Activated CD8-positive, alpha-beta T cell treated with anti-CD3 and anti-CD28 coated beads, Interleukin-2, amount 10 ng/mL, durations not matched to agents 7 days and 5 days (primary cell): ENCODE measurements around the gene SLC13A5. TPM values are rescaled to one million over a fixed set of nuclear protein-coding genes. Genes with fewer than 3 reads are reported as not detected.

ENCODE experiments used
- ATAC-seq: fragments of 150-1000 bp; cut with Tn5 transposase; one replicate; pipeline ENCODE4 v1.10.0; 2021; ENCODE audit warnings: moderate library complexity
- CTCF ChIA-PET: fragments of 350-600 bp; sonication (Branson Sonifier 250); formaldehyde crosslinking; loops from one replicate; lab custom pipeline; 2021; ENCODE audit warnings: antibody characterized with exemption; lab: Charles Lee
- POLR2A ChIA-PET: fragments of 350-600 bp; sonication (Branson Sonifier 250); formaldehyde crosslinking; loops from one replicate; lab custom pipeline; 2021; ENCODE audit warnings: antibody characterized with exemption; lab: Charles Lee
- DNase-seq: peaks from one replicate; pipeline ENCODE4 v3.0.0-alpha.2; 2020
- H3K27ac Mint-ChIP-seq: one replicate; pipeline ENCODE4 v1.8.0; 2021; ENCODE audit warnings: mild to moderate bottlenecking, mixed read lengths
- H3K27me3 Mint-ChIP-seq: one replicate; pipeline ENCODE4 v1.8.0; 2021; ENCODE audit warnings: low read depth, mixed read lengths
- H3K36me3 Mint-ChIP-seq: one replicate; pipeline ENCODE4 v1.8.0; 2021; ENCODE audit warnings: low read depth, mixed read lengths
- H3K4me1 Mint-ChIP-seq: one replicate; pipeline ENCODE4 v1.8.0; 2021; ENCODE audit warnings: low read depth, mixed read lengths
- H3K4me3 Mint-ChIP-seq: one replicate; pipeline ENCODE4 v1.8.0; 2021; ENCODE audit warnings: mild to moderate bottlenecking, mixed read lengths
- H3K9me3 Mint-ChIP-seq: one replicate; pipeline ENCODE4 v1.8.0; 2022; ENCODE audit warnings: mixed read lengths; ENCODE audit not compliant: insufficient read depth
- total RNA-seq, 2 experiments: library from RNA; stranded (reverse); gene quantifications; one replicate each; pipeline ENCODE4 v1.2.3, GENCODE V29; 2021

The SLC13A5 gene
- total RNA-seq, 2 experiments from 2014 or later: not detected

DNA sequence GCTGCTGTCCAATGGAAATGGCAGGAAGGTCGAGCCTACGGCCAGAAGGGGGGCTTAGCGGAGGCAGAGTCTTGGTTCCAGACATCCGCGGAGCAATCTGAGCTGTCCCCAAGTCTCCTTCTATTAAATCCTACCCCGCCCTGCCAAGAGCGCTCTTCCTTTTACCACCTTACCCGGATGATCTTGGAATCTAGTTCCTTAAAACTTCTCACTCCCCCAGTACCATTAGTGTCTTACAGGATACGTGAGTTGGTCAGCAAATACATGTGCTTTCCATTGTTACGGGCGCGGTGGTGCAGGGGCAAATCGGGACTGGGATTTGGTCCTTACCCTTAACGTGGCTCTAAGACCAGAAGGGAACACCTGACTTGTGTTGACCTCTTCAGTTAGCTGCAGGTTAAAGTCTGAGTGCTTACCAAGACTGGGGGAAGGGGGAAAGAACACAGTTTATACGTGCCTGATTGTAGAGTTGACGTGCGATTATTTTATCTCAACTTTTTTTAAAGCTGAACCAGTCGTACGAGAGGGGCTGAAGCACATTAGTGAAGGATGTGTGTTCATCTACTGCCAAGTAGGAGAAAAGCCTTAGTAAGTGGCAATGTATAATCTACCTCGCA, 71.8 kb downstream of the SLC13A5 start:
- Mint-ChIP-seq H3K27me3 (no peaks in the 10 kb centered on the region), H3K36me3 (peaks cover 42% of the 10 kb centered on the region), H3K4me1 (peaks cover 61% of the 10 kb centered on the region), H3K9me3 (no peaks in the 10 kb centered on the region), H3K4me3 (peak overlapping the region; percentile 94), H3K27ac (peak overlapping the region; percentile 98)
- POLR2A ChIA-PET: interaction anchor here (0.6 to 4.9 kb wide), 5 partner anchors 9 to 1915 kb away, joined by 3 to 36 read pairs (median 3); partner anchors contain the start of genes C17orf100 and MED31
- CTCF ChIA-PET: interaction anchor here (0.9 to 1.7 kb wide), 7 partner anchors 9 to 362 kb away, joined by 3 to 7 read pairs (median 3); partner anchors contain the start of genes C17orf100 and MED31
- no peak for ATAC-seq
- no peak for DNase-seq

DNA sequence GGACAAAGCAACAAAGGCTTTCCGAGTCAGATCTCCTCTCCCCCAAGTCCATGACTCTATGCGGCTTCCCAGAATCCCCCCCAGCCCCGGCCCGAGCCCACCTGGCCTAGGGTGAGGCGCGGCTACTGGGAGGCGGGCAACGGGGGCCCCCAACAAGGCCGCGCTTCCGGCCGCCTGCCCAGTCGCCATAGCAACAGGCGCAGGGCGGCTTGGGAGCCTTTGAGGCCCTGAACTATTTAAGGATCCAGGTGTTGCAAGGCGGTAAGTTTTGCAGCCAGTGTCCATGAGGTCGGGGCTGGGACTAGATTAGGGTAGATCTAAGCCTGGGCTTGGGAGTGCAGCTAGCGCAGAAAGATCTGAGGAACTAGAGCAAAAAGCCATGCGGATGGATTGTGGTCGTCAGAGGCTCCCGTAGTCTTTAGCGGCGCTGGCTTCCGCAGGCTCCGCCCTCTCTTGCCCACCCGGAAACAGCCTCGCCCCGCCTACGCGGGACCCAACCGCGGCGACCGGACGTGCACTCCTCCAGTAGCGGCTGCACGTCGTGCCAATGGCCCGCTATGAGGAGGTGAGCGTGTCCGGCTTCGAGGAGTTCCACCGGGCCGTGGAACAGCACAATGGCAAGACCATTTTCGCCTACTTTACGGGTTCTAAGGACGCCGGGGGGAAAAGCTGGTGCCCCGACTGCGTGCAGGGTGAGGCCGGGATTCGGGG, 72.5 kb downstream of the SLC13A5 start, which contains the start of the genes KIAA0753 and TXNDC17:
Gene KIAA0753, minus strand, starts transcription at position 176 of the 711 bp plus-strand sequence. CDS start 5,608 bp downstream, outside the sequence.
Gene TXNDC17, plus strand, starts transcription at position 525 of the 711 bp plus-strand sequence. Its CDS starts 23 bp downstream, at position 548.
- ChIA-PET CTCF (interaction anchor here (0.9 to 1.7 kb wide), 4 partner anchors 11 to 363 kb away, joined by 3 to 5 read pairs (median 4); partner anchors contain the start of genes C17orf100 and MED31), POLR2A (interaction anchor here (0.7 to 4.9 kb wide), 4 partner anchors 10 to 1915 kb away, joined by 3 to 36 read pairs (median 4); partner anchors contain the start of genes C17orf100 and MED31)
- Mint-ChIP-seq H3K27me3 (no peaks in the 10 kb centered on the region), H3K4me3 (peak within 1 kb of the TSS; percentile 94), H3K36me3 (peaks cover 42% of the 10 kb centered on the region), H3K27ac (peak within 1 kb of the TSS; percentile 98), H3K9me3 (no peaks in the 10 kb centered on the region), H3K4me1 (peaks cover 61% of the 10 kb centered on the region)
- ATAC-seq: peak; percentile 86
- DNase-seq: peak; percentile 95

DNA sequence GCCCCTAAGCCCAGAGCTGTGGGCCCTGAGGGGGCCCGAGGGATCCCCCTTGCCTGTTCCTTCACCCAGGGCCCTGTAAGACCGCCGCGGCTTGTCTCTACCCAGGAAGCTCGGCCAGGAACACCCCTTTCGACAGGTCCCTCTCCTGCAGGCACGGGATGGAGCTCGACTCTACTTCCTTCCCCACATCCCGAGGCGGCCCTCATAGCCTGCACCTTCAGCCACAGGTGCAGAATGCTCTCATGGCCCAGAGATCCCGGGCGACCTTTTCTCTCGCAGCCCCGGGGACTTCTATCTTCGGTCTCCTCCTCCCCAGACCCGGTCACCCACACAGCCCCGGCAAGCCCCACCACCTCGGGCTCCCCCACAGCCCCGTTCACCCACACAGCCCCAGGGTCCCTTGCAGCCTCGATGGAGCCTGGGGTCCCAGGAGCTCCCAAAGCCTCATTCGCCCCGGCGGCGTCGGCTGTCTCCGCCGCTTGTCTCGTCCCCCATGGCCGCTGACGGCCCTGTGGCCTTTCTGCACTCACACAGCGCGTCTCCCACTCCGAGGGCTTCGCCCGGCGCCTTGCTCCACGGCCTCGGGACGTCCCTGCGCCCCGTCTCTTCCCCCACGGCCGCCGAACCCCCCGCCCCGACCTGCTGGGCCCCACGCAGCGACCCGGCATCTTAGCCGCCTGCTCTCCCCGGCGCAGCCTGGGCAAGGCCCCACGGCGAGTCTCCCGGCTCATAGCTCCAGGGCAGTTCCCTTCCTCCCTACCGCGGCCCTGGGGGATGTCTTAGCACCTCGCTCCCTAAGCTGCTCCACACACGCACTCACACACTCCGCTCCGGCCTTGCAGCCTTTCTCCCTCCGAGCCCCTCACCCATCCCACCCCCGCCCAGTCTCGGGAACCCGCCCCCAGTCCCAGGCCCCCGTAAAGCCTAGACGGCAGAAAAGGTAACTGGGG, 73.3 kb downstream of the SLC13A5 start:
- H3K4me1 Mint-ChIP-seq: peaks cover 57% of the 10 kb centered on the region

DNA sequence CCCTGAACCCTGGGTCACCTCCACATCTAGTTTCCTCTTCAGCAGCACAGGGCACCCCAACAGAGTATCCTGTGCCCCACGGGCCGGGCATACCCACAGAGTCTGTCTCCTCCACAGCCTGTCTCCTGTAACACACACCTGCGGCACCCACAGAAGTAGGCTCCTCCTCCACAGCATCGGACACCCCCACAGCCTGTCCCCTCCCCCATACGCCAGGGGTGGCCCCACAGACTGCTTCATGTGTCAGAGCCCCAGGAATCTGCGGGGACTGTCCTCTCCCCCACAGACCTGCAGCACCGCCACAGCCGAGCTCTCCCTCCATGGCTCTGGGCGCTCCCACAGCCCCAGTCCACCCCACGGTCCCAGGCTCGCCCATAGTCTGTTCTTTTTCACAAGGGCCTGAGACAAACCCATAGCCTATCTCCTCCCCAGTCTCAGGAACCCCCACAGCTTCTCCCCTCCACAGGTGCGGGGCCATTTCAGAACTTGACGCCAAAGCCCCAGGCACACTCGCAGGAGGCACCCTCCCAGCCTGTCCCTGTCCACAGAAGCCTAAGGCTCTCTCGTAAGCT, 74.1 kb downstream of the SLC13A5 start:
- Mint-ChIP-seq H3K9me3 (no peaks in the 10 kb centered on the region), H3K4me3 (peak overlapping the region; percentile 94), H3K27ac (peak overlapping the region; percentile 98), H3K36me3 (peaks cover 36% of the 10 kb centered on the region), H3K4me1 (peaks cover 50% of the 10 kb centered on the region), H3K27me3 (no peaks in the 10 kb centered on the region)
- DNase-seq: no peak
- ChIA-PET CTCF (interaction anchor here (1.0 to 3.1 kb wide), 2 partner anchors 9 to 12 kb away, joined by 3 to 11 read pairs; partner anchors contain the start of genes C17orf100 and MED31), POLR2A (interaction anchor here (0.7 to 4.9 kb wide), 5 partner anchors 11 to 116 kb away, joined by 3 to 36 read pairs (median 3); partner anchors contain the start of genes C17orf100, MED31 and XAF1)
- ATAC-seq: no peak

More for the DNA sequence above, 73.3 kb downstream of the SLC13A5 start:
- Mint-ChIP-seq H3K27ac (peak overlapping the region; percentile 98), H3K27me3 (no peaks in the 10 kb centered on the region), H3K9me3 (no peaks in the 10 kb centered on the region), H3K36me3 (peaks cover 38% of the 10 kb centered on the region), H3K4me3 (peak overlapping the region; percentile 94)
- CTCF ChIA-PET: interaction anchor here (1.0 to 3.1 kb wide), 2 partner anchors 9 to 12 kb away, joined by 3 to 11 read pairs; partner anchors contain the start of genes C17orf100 and MED31
- peak; percentile 45 for ATAC-seq
- POLR2A ChIA-PET: interaction anchor here (0.7 to 4.9 kb wide), 5 partner anchors 11 to 116 kb away, joined by 3 to 36 read pairs (median 3); partner anchors contain the start of genes C17orf100, MED31 and XAF1
- peak; percentile 44 for DNase-seq

DNA sequence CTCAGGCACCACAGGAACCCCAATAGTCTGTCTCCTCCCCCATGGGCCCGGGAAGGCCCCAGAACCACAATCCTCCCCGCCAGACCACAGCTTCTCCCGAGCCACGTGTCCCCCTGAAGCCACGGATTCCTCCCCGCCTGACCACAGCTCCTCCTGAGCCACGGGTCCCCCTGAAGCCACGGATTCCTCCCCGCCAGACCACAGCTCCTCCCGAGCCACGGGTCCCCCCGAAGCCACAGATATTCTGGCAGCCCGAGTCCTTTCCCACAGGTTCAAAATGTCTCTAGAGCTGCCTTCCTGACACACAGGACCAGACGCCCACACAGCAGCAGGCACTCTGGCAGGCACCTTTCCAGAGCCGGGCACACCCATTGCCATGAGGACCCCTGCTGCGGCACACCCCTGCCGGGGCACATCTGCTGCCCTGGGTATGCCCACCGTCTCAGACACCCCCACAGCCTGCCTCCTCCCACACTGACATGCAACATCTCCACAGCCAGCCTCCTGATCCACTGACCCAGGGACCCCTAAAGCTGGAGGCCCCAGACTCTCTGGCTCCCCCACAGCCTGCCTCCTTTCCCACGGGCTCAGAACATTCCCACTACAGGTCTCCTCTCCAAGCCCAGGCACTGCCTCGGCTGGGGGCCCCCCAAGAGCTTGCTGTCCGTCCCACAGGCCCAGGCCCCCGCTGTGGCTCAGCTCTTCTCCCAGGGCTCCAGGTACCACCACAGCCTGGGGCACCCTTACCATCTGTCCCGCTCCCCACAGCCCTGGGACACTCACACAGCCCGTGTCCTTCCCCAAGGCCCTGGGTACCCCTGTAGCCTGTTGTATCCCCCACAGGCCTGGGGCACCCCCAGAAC, 74.9 kb downstream of the SLC13A5 start:
- POLR2A ChIA-PET: interaction anchor here (0.5 to 4.9 kb wide), 3 partner anchors 12 to 1152 kb away, joined by 3 to 36 read pairs (median 3); partner anchors contain the start of genes C17orf100, MED31 and MIS12
- peaks cover 41% of the 10 kb centered on the region for H3K4me1 Mint-ChIP-seq
- ATAC-seq: no peak
- peak overlapping the region; percentile 12 for H3K27ac Mint-ChIP-seq
- H3K36me3 Mint-ChIP-seq: peaks cover 34% of the 10 kb centered on the region
- no peak for DNase-seq
- CTCF ChIA-PET: interaction anchor here (3.1 kb wide), 1 partner anchor 10 kb away, joined by 11 read pairs; no protein-coding TSS in a partner anchor
- H3K4me3 Mint-ChIP-seq: peak overlapping the region; percentile 94
- no peaks in the 10 kb centered on the region for H3K9me3 Mint-ChIP-seq
- no peaks in the 10 kb centered on the region for H3K27me3 Mint-ChIP-seq

DNA sequence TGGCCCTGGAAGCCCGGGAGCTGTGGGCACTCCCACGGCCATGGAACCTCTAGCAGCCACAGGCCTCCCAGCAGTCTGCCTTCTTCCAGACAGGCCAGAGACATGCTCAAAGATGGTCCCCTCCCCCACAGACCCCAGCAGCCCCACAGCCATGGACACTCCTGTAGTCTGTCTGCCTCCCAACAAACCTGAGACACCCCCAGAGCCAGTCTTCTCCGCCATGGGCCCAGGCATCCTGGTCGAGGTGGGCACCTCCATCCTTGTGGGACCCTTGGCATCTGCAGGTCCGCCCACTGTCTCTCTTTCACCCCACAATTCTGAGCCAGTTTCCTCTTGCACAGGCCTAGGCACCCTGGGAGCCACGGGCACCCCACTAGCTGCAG, 75.7 kb downstream of the SLC13A5 start:
- peaks cover 33% of the 10 kb centered on the region for H3K4me1 Mint-ChIP-seq
- DNase-seq (no peak), ATAC-seq (no peak)
- no peaks in the 10 kb centered on the region for H3K9me3 Mint-ChIP-seq
- H3K36me3 Mint-ChIP-seq: peaks cover 35% of the 10 kb centered on the region
- POLR2A ChIA-PET: interaction anchor here (0.5 to 0.6 kb wide), 2 partner anchors 1151 kb away, joined by 3 to 4 read pairs; partner anchors contain the start of genes DERL2 and MIS12
- no peaks in the 10 kb centered on the region for H3K27me3 Mint-ChIP-seq
- CTCF ChIA-PET: interaction anchor here (3.1 kb wide), 1 partner anchor 11 kb away, joined by 11 read pairs; no protein-coding TSS in a partner anchor
- H3K4me3 Mint-ChIP-seq: no peak overlapping the region
- H3K27ac Mint-ChIP-seq: no peak overlapping the region

DNA sequence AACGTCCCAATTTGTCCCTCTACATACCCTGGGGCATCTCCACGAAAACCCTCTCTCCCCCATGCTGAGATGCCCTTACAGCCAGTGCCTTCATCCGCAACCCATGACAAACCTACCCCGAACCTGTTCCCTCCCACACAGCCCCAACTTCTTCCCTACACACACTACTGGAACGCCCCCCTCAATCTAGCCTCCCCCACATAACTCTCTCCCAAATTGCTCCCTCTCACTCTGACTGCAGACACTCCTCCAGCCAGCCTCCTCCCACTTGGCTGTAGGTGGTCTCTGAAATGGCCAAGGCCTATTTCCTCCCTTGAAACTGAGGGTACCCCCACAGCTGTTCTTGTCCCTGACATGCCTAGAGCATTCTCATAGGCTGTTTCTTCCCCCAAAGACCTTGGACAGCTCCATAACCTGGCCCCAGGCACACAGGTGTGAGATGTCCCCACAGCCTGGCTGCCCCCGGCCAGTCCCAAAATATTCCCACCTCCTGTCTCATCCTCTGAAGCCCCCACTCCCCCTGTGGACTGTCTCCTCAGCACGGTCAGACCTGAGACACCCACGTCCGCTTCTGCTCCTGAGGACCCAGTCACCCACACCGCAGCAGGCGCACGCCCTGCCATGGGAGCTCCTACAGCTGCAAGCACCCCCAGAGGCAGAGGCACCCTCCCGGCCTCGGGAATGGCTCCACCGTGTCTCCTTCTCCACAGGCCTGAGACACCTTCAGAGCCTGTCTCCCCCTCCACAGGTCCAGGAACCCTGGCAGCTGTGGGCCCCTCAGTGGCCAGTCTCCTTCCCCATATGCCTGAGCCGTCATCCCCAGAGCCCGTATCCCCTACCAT, 76.3 kb downstream of the SLC13A5 start:
- Mint-ChIP-seq H3K9me3 (no peaks in the 10 kb centered on the region), H3K4me3 (no peak overlapping the region), H3K27me3 (no peaks in the 10 kb centered on the region), H3K4me1 (peaks cover 27% of the 10 kb centered on the region), H3K36me3 (peaks cover 32% of the 10 kb centered on the region), H3K27ac (no peak overlapping the region)
- ATAC-seq: no peak
- no peak for DNase-seq
- POLR2A ChIA-PET: interaction anchor here (0.6 kb wide), 1 partner anchor 1151 kb away, joined by 4 read pairs; the partner anchor contains the start of gene DERL2
- CTCF ChIA-PET: interaction anchor here (3.1 kb wide), 1 partner anchor 12 kb away, joined by 11 read pairs; no protein-coding TSS in a partner anchor

DNA sequence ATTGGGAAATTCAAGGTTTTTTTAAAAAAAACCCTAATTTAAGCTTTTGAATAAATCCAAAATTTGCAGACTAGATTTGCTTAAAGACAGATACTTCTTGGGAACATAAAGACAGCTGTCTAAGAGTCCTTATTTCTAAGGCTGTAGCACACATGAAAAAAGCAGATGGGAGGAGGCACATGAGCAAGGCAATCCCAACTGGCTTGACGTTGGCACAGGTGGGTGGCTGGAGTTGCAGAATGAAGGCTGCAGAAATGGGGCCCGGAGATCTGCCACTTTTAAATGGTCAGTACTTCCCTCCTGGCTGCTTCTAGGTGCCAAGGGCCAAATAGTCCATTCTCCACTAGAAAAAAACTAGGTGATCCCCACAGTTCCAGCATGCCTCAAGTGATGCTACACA, 77.1 kb downstream of the SLC13A5 start:
- ATAC-seq (no peak), DNase-seq (no peak)
- Mint-ChIP-seq H3K4me3 (no peak overlapping the region), H3K27me3 (no peaks in the 10 kb centered on the region), H3K27ac (no peak overlapping the region), H3K4me1 (peaks cover 22% of the 10 kb centered on the region), H3K9me3 (no peaks in the 10 kb centered on the region), H3K36me3 (peaks cover 31% of the 10 kb centered on the region)
- ChIA-PET POLR2A (no interaction called here), CTCF (interaction anchor here (0.7 kb wide), 1 partner anchor 59 kb away, joined by 3 read pairs; no protein-coding TSS in a partner anchor)
